Activated CD4-positive, alpha-beta T cell treated with anti-CD3 and anti-CD28 coated beads, Interleukin-2, amount 50 U/mL, for 4 hours (primary cell): ENCODE measurements around the gene MICAL2.

Experiments used
- DNase-seq, 2 experiments: peaks; one replicate each; pipeline ENCODE4 v3.0.0-alpha.2; 2020

Gene MICAL2

DNA sequence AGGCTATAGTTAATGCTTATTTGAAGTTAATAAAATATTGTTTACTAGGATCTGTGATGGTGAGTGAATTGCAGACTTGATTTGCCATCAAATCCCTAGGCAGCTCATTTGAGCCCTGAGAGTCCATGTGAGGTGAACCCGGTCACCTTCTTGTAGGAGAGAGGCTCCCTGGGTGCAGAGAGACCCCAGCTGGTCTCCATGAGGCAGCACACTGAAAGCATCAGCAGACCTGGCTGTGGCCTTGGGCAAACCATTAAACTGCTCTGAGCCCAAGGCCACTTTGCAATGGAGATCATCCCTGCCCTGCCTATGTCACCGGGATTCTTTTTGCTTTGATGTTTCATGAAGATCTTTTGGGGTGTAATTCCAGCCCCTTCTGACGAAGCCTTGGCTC, 125.2 kb downstream of the MICAL2 start:
- DNase-seq: no peak

DNA sequence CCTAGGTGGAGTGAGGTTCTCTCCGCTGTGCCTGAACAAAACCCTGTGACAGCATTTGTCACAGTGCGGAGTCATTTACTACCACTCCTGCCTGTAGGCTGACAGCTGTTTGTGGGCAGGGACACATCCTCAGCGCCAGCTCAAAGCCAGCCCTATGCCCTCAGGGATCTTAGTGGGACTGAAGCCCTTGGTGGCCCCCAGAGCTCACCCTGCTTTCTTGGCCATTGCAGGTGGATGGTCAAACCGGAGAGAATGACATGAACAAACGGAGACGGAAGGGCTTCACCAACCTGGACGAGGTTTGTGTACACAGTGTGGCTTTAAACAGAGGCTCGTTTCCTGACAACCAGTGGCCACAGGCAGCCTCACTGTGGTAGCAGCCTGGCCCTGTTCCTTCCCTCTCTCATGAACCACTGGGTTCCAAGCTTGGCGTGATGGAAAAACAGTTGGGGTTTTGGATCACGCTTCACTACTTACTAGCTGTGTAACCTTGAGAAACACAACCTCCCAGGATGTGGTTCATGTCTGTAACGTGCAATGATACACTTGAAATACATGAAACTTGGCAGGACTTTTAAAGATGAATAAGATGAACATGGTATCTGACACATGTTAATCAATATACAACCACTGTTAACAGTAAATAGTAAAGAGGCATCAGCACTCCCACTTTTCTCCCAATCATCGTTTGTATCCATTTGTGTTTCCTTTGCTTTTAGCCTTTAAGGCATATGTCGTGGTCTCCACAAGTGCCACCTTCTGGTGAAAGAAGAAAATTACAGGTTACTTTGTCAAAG, 125.8 kb downstream of the MICAL2 start:
- DNase-seq: no peak

DNA sequence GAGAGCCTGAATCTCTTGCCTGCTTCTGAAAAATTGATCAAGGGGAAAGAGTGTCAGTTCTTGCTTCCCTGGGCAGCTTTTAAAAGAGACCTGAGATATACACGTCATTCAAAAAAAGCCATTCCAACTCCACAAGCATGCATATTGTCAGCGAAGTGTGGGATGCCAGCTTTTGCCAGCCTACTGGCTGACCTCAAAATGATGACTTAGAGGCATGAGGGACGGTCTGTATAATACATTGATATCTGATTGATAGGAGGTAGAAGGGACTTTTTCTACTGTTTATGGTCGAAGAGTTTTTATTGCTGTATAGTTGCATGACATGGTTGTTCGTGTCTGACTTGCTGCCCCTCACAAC, 126.3 kb downstream of the MICAL2 start:
- DNase-seq: no peak

DNA sequence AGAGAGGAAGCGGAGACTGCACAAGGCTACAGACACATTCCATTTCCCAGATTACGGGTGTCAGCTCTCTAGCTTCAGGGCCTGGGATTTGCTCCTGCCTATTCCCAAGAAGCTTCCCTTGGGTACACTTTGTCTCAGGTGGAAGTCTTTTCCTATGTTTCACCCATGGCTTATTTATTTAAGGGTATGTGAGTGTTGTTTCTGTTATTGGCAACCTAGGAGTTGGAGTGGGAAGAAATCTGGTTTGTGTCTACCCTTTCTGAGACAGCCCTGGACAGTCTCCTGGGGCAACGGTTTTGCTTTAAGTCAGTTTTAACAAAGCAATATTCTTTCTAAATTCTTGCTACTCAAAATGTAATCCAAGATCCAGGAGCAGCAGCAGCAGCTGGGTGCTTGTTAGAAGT, 127.0 kb downstream of the MICAL2 start:
- no peak for DNase-seq

DNA sequence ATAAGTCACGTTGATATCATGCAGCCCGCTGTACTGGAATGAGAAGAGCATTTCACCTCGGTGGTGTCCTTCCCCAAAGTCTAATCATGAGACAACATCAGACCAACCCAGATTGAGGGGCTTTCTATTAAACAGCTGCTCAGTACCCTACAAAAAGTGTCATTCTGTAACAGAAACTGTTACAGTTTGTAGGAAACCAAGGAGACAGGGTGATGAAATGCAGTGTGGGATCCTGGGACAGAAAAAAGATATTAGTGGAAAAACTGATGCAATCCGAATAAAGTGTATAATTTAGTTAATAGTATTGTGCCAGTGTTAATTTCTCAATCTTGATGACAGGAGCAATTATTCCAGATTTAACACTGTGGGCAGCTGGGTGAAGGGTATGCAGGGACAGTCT, 128.0 kb downstream of the MICAL2 start:
- DNase-seq: no peak

DNA sequence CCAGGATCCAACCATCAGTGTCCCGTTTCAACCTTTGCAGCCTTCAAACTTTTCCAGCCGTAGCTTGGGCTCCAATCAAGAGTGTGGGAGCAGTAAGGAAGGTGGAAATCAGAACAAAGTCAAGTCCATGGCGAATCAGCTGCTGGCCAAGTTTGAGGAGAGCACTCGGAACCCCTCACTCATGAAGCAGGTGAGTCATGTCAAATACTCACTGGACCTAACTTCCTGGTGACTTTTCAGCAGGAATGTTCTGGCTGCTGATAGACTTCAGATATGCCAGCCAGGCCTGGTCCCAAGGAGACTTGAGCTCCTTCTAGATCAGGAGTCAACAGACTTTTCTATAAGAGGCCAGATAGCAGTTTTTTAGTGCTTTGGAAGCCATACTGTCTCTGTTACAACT, 129.0 kb downstream of the MICAL2 start:
- no peak for DNase-seq

DNA sequence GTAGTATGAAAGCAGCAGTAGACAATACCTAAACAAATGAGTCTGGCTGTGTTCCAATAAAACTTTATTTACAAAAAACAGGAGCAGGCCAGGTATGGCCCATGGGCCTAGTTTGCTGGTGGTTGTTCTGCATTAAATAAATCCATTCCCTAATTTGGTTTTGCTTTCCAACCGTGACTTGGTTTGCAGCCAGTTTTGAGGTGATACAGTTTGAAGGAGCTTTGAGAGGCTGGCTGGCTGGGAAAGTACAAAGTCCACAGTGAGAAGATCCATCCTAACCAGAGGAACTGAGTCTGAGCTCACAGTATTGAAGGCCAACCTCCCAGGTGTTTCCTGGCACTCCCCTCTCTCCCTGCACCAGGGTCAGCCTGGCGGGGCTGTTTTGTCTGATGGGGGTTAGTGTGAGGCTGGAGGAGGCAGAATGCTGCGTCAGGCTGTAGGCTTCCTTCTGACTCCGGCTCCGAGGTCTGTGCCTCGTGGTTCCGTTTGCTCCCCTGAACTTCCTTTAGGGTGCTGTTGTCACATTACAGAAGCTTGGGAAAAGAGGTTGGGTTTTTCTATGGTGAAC, 129.5 kb downstream of the MICAL2 start:
- no peak for DNase-seq

DNA sequence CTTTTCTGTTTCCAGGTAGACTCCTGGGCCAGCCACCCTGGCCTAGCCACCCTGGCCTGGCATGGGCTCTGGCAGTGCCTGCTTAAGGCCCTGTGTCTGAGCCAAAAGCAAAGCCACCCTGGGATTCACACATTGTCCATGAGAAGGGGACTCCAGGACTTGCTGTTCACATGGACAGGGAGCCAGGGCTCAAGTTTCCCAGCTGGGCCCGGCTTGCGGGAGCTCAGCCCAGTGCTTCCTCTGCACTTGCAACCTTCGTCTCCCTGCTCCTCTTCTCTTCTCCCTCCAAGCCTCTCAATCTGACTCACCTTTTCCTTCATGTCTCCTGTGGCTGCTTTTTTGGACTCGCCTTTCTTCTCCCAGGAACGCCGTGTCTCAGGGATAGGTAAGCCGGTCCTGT, 130.3 kb downstream of the MICAL2 start:
- no peak for DNase-seq

DNA sequence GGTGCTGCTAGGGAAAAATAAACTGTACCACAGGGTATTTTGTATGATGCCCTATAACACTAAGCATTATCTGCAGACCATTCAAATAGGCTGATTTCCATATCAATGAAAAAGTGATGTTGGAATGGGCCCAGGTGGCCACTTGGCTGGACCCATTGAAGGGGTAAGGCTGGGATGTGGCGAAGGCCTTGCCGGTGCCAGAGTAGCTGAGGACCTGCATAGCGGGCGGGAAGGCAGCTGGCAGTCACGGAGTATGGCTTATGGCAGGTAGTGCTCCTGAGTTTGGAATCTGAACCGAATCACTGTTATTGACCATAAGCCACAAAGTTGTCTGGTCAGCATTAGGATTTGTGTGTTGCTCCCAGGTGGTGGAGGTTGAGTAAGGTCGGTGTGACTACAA, 131.0 kb downstream of the MICAL2 start:
- no peak for DNase-seq

DNA sequence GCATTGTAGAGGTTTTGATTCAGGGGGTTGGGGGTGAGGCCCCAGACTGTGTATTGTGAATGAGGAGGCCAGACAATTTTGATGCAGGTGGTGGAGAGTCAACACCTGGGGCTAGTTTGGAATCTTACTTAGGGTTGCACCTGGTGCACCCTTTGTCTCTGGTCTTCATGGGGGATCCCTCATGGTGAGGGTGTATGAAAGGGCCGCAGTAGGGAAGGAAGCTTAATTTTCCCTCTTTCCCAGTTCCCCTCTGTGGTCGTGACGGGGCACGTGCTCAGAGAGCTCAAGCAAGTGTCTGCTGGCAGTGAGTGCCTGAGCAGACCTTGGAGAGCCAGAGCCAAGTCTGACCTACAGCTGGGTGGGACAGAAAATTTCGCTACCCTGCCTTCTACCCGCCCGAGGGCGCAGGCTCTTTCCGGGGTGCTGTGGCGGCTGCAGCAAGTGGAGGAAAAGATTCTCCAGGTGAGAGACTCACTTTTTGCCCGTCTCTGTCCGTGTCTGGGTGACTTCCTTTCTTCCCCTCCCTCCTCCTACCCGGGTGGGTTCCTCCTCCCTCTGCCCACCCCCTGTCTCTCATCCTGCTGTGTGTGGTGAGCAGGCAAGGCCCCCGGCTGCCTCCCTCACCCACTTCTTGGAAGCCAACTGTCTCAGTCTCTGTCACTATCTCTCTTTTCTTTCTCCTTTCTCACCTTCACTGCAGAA, 131.7 kb downstream of the MICAL2 start:
- DNase-seq: peak; percentile 18 to 27

DNA sequence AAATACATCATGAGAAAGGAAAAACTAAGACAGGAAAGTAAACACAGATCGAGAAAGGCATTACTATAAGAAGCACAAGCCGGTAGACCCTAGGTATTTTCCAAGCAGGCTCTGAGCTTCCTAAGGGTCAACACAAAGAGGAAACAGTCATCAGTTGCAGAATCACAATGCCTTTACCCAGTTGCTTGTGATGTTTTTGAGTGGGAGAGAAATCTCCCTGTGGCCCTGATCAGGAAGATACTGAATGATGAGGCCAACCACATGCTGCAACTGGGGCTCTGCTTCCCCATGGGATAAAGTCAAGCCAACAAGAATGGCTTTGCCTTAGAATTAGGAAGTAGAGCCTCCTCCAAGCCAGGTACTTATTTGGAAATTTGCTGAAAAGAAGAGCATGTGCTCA, 132.6 kb downstream of the MICAL2 start:
- no peak for DNase-seq

DNA sequence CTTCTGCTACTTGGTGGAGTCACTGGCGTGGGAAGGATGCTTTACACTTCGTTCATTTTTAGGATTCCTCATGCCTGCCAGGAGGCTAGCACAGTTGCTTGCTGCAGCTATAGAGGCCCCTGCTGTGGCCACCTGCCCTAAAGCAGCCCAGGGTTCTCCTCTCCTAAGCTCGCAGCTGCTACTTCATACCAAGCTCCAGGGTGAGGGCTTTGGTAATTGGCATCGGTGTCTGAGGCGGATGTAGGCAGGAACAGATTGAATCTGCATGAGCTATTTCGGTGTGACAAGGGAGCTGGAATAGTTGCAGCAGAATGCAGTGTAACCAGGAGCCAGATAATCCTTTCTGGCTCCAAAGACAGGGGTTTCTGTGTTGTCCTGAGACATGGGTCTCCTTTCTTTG, 133.1 kb downstream of the MICAL2 start:
- DNase-seq: no peak

DNA sequence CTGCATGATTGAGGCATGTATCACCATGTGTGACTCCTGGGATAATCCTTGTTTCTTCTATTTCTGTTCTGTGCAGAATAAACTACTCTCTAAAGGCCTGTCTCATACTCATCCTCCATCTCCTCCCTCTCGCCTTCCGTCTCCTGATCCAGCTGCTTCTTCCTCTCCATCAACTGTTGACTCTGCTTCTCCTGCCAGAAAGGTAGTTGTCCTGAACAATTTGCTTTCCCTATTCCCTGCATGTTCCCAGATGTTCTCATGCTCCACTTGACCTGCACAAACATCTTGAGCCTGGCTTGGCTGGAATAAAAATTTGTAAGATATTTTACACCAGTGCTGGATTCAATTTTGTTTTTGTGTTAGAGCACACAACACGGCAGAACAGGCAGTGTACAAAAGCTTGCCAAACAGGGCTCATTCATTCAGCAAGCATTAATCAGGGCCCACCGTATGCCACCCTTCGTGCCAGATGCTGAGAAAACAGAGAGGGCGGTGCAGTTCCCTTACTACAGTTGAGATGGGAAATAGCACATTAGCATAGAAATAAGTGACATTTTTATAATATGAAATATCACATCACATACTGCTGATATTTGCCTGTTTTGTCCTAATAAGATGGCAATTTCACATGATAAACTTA, 133.6 kb downstream of the MICAL2 start:
- DNase-seq: no peak

DNA sequence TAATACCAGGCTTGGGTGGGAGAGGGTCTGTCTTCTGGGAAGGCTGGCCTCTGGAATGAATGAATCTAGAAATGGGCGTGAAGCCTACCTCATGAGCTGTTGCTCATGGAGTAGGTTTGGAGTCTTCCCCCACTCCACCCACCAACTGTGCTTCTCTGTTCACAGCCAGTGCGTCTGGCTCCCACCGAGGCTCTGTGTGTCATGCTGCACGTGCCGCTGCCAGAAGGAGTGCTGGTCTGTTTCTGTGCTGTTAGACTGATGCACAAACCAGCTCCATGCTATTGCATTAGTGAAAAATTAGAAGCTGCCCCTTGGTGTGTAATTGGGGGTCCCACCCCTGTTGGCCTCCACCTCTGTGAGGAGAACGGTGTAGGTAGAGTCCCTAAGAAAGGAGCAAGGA, 134.7 kb downstream of the MICAL2 start:
- DNase-seq: no peak

DNA sequence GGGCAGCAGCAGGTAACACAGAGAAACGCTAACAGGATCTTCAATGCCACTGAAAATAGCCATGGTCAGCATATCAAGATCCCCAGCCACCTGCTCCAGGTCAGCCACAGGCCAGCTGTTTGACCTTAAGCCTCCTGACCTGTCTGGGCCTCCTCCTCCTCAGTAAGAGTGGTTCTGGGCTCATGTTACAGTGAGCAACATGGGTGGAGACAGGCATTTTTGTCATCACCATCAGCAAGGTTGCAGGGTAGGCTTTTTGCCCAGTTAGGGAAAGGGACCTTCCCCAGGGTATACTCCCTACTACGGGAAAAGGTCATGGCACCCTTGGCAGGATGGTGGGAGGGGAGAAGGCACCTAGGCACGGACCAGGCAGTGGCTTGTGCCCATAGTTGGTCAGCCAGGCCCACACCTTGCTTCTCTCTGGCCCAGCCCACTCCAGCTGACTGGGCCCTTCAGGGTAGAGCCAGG, 135.2 kb downstream of the MICAL2 start:
- no peak for DNase-seq

DNA sequence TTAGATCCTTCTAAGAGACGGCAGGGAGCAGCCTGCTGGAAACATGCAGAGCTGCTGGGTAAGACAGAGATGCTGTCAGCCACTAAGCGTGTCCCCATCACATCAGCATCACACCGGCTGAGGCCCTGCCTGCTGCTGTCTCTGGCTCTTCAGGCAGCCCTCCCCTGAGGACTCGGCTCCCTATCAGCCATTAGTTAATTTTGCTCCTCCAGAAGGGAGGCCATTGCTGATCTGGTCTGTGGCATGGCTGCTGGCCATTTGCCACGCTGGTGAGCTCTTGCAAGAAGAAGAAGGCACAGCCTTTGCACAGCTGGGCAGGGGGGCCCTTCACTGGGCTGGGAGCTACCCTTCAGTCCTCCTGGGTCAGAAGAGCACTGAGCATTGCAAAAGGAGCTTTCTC, 135.8 kb downstream of the MICAL2 start:
- no peak for DNase-seq

DNA sequence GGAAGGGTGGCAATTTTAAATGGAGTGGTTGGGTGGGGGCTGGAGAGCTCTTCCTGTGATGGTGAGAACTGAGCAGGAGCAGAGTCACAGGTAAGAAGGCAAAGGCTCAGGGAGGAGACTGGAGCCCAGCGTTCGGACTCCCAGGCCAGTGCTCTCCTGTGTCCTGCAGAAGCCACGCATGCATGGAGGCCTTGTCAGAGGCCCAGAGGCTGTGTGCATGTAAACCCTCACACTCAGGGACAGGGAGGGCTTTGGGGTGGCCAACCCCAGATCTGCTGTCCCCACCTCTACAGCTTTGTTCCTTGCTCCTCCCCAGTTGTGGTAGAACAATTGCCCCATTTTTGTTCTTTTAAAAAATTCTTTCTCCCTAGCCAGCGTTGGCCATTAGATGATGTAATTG, 136.6 kb downstream of the MICAL2 start:
- DNase-seq: no peak

DNA sequence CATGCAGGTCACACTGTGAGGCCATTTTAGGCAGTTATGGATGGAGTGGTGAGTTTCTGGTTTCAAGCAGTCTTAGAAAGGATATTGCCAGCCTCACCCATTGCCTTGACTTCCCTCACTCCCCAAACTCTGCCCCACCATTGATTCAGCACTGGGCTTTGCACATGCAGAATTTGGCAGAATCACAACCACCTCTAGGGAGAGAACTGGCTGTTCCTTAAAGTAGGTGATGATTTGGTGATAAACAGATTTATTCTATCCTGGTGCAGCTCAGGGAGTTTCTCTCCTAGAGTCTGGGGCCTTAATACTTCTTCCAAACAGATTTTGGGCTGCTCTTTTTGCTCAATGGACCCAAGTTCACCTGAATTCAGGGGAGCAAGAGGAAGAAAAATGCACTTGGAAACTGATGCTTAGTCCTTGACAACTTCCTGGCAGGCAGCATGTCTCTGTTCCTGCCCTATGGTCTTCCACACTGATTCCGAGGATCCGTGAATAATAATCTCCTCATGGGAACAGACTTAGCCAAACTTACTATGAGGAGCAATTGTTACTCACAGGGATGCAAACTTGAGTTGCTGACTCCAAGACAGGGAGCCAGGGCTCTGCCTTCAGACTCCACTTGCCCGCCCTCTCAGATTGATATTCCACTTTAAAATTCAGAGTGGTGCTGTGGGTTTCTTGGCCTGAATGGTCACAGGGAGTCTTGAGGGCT, 137.3 kb downstream of the MICAL2 start:
- DNase-seq: no peak

DNA sequence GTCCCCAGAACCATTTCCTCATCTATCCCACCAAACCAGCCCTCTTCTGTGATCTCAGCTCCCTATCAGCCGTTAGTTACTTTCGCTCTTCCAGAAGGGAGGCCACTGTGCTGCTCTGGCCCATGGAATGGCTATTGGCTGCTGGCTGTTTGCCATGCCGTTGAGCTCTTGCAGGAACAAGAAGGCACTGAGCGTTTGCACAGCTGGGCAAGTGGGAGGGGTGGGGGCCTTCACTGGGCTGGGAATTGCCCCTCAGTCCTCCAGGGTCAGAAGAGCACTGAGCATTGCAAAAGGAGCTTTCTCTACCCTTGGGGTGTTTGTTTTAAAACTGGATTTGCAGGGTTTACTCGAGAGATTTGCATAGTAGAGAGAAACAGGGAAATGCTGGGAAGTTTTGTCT, 137.9 kb downstream of the MICAL2 start:
- DNase-seq: no peak

DNA sequence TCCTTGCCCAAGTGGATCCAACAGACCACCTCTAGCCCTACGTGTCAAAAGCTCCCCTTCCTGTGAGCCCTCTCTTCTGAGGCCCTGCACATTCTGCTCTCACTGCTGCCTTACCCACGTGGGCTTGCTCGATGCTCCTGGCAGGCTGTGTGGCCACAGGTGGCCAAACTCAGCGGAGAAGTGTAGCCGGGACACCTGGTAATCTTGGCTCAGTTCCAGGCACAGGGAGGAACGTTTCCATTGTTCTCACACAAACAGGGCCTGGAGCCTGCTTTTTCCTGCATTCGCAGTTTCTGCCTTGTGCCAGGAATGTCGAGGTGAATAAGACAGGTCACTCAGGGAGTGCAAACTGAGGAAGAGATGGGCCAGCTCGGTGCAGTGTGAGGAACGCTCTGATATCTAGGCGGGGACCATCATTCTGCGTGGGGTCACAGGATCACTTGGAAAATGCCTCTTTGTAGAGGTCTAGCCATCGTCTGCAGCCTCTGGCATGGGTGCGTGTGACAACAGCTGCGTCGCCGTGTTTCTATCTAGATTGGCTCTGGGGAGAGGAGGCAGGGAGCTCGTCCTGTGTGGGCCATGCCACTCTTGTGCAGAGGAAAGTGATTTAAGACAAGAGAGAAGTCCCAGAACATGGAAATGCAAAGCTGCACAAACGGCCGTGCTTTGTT, 139.3 kb downstream of the MICAL2 start:
- no peak for DNase-seq

DNA sequence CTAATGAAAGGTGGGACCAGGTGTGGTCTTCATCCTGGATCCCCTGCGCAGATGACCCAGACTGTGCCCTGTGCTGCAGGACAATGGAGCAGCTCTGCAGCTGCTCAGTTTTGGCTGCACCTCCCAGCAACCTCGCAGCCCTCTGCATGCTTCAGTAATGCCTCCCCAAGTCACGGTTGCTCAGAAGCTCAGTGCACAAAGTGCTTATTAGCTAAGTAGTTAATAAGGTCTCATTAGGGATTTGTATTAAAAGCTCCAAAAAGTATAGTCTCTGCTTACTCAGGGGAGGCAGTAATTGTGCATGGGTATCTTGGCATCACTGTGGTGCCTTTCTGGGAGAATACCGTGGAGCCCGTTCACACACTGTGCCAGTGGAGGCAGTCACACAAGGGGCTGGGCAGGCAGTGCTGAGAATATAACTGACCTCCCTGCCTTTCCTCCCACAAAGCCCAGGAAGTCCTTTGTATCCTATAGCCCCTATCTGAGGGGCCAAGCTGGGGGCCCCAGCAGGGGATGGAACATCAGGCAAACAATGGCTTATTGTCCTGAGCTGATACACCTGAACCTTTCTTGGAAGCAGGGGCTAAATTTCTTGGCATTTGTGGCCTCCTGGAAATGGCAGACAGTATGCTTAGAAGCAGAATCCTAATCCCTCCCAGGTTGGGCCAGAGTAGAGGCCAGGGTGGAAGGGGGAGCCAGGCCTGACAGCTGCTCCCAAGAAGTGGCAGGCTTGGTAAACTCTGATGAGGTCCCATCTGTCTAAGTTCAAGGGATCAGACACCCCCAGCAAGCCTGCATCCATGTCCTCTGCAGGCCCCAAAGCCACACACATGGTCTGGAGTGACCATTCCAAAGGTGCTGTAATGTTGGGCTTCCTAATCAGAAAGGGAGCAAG, 141.5 kb downstream of the MICAL2 start:
- no peak for DNase-seq
